GM12865 (cell line): ENCODE measurements around the gene NLRC3.

ENCODE experiments used
- DNase-seq: peaks from one replicate; pipeline ENCODE4 v3.0.0; 2010; ENCODE audit warnings: low read depth
- H3K4me3 ChIP-seq: 2 replicates; pipeline ENCODE4 v1.5.1; 2011; ENCODE audit warnings: mild to moderate bottlenecking, low read depth, low read length, control low read depth
- CTCF ChIP-seq: IDR thresholded peaks from 2 replicates; pipeline ENCODE4 v1.5.1; 2011; ENCODE audit warnings: low read length, control low read depth, low read depth, inconsistent platforms; ENCODE audit not compliant: insufficient read depth; ENCODE audit errors: missing control alignments

NLRC3 gene

GRCh38 chr16:3549906-3550305 is 27.3 kb downstream of the NLRC3 start:
- DNase-seq: no peak
- no peak overlapping the region for H3K4me3 ChIP-seq
- TF ChIP-seq CTCF: no peak

DNA sequence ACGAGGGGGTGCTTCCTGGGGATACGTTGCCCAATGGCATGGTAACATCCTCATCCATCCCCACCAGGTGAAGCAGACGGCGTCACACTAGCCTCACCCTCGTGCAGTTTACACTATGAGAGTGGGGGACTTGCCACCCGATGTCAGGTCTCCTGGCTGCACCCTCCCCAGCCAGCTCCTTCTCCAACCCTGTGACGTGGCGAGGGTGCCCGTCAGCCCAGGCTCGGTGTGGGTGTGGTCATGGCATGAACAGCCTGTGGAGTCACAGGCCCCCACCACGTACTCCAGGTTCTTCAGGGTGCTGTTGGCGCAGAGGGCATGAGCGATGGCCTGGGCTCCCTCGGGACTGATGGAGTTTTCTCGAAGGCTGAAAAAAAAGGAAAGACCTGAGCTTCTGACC is 28.3 kb downstream of the NLRC3 start:
- no peak for TF ChIP-seq CTCF
- H3K4me3 ChIP-seq: no peak overlapping the region
- DNase-seq: no peak

DNA sequence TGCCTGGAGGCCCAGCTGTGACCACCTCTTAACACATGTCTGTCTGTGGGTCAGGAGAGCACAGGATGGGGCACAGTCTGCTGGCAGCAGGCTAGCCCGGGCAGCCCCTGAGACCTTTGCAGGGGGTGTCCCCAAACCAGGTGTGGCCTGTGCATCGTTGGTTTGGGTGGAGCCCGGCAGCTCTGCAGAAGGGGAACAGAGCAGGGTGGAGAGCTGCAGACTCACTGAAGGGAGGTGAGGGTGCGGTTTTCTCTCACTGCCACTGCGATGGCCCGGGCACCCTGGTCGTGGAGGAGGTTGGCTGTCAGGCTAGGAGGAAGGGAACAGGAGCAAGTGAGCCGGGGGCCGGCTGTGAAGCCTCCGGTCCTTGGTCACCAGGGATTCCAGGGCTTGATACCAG is 28.8 kb downstream of the NLRC3 start:
- DNase-seq: no peak
- no peak for TF ChIP-seq CTCF
- no peak overlapping the region for H3K4me3 ChIP-seq

- no peak overlapping the region for H3K4me3 ChIP-seq
- TF ChIP-seq CTCF: no peak
- no peak for DNase-seq
Observed at GRCh38 chr16:3546986-3547682, 30.1 kb downstream of the NLRC3 start.

GRCh38 chr16:3542601-3543373 is 34.4 kb downstream of the NLRC3 start:
- DNase-seq: no peak
- no peak overlapping the region for H3K4me3 ChIP-seq
- no peak for TF ChIP-seq CTCF

DNA sequence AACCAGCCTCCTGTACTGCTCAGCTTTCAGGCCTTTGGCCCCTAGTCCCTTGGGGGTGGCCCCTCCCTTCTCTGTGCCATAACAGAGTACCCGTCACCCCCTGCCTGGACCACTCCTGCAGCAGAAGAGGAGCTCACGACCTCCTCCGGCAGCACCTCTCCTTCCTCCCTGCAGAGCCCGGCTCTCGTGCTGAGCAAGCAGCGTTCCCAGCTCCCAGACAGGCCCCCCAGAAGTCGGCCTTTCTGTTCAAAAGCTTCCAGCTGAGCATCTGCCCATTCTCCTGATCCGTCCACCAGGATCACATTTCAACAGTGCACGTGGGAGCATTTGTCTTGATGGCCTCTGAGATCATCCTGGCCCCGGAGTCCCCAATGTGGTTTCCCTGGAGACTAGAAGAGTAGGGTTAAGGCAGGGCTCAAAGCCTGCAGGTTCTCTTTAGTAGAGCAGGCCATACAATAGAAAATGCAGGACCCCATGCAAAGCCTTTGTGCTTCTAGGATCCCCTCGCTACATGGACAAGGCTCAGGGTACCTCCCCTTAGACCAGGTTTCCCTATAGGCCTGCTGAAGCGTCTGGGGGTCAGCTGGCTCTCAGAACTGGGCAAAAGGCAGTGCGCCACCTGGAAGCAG is 35.6 kb downstream of the NLRC3 start:
- DNase-seq: no peak
- H3K4me3 ChIP-seq: no peak overlapping the region
- TF ChIP-seq CTCF: no peak
